Body of pancreas (tissue), 4 donors: Measurements from ENCODE around the gene PKNOX2. TPM values are rescaled to one million over a fixed set of nuclear protein-coding genes. Genes with fewer than 3 reads are reported as not detected.

ENCODE experiments used
- ATAC-seq: fragments of 150-250 bp; one replicate; pipeline ENCODE4 v1.9.1; 2016
- DNase-seq, 4 donors: peaks; one replicate each; pipeline ENCODE4 v3.0.0-alpha.2; 2019
- H3K27ac ChIP-seq, 4 donors: fragments of 200-600 bp; sonication (generic); 1 replicate in 3 of 4; 2 replicates in 1 of 4; pipeline versions ENCODE4 v1.5.1 to v1.6.1; 2016 to 2019; ENCODE audit warnings: mild to moderate bottlenecking in 1 of 4, mixed read lengths in 1 of 4, moderate library complexity in 1 of 4
- H3K27me3 ChIP-seq, 2 donors: fragments of 200-600 bp; sonication (generic); one replicate each; pipeline ENCODE4 v1.6.0; 2016; ENCODE audit warnings: mild to moderate bottlenecking in 1 of 2
- H3K36me3 ChIP-seq, 2 donors: fragments of 200-600 bp; sonication (generic); replicated peaks in 1 of 2; 2 replicates each; pipeline ENCODE4 v1.5.1; 2016; ENCODE audit warnings: low read depth in 2 of 2; ENCODE audit not compliant: insufficient read depth in 1 of 2
- H3K4me1 ChIP-seq: fragments of 200-600 bp; sonication (generic); one replicate; pipeline ENCODE4 v1.6.0; 2016
- H3K4me3 ChIP-seq, 2 donors: fragments of 200-600 bp; sonication (generic); 1 replicate in 1 of 2; 2 replicates in 1 of 2; pipeline ENCODE4 v1.5.1; 2016 to 2019
- H3K9me3 ChIP-seq, 3 donors: fragments of 200-600 bp; sonication (generic); 1 replicate in 2 of 3; 2 replicates in 1 of 3; pipeline ENCODE4 v1.5.1; 2016
- CTCF ChIP-seq, 7 experiments: fragments of 450-650 bp in 4 of 7; fragments of 200-600 bp in 3 of 7; sonication (generic) in 3 of 7; IDR thresholded peaks; one replicate each; pipeline ENCODE4 v1.5.1; 2016 to 2019; ENCODE audit warnings: antibody characterized with exemption in 7 of 7
- POLR2A ChIP-seq, 3 donors: fragments of 450-650 bp; IDR thresholded peaks; one replicate each; pipeline ENCODE4 v1.6.1; 2016; ENCODE audit warnings: antibody characterized with exemption in 3 of 3, mild to moderate bottlenecking in 2 of 3
- WGBS, 2 donors: methylation state at CpG; one replicate each; pipeline ENCODE4 v1.1.5; 2017; 5-methylcytosine and 5-hydroxymethylcytosine counted together
- intact Hi-C: fragments of 100-400 bp; cut with DNase I; formaldehyde crosslinking; loops from one replicate; pipeline ENCODE4 v1.15.1; 2023
- small RNA-seq: library from RNA; depleted of rRNA; stranded (forward); fragments of <200 nt; gene quantifications from one replicate; pipeline ENCODE3, GENCODE V24; 2016
- total RNA-seq, 2 donors: library from RNA; depleted of rRNA; stranded (reverse); fragments of >200 nt; gene quantifications; one replicate each; pipeline ENCODE4 v1.1.0, GENCODE V29; 2016

PKNOX2 gene
- total RNA-seq, 2 donors from 2014 or later: 4.2 to 4.9 TPM

- H3K4me1 ChIP-seq: no peaks in the 10 kb centered on the region
- H3K27ac ChIP-seq: no peak overlapping the region
- H3K27me3 ChIP-seq: no peaks in the 10 kb centered on the region
- ATAC-seq (no peak), DNase-seq (no peak)
- no peaks in the 10 kb centered on the region for H3K36me3 ChIP-seq
- WGBS, 2 donors: 75 to 89% methylated on average over 3 of the region's 3 CpGs
- TF ChIP-seq POLR2A (IDR thresholded peaks at IDR 0.05): no peak
- no peak for TF ChIP-seq CTCF (IDR thresholded peaks at IDR 0.05)
- no peaks in the 10 kb centered on the region for H3K9me3 ChIP-seq
- intact Hi-C loops: no loop called here
- H3K4me3 ChIP-seq: no peak overlapping the region
Observed at GRCh38 chr11:125479137-125479536, 314.6 kb downstream of the PKNOX2 start.

GRCh38 chr11:125481531-125481930 lies 317.0 kb downstream of the PKNOX2 start:
- TF ChIP-seq CTCF (IDR thresholded peaks at IDR 0.05) (no peak), POLR2A (IDR thresholded peaks at IDR 0.05) (no peak)
- no peak for DNase-seq
- Histone ChIP-seq H3K4me3 (no peak overlapping the region), H3K27ac (no peak overlapping the region), H3K9me3 (no peaks in the 10 kb centered on the region), H3K36me3 (no peaks in the 10 kb centered on the region), H3K27me3 (no peaks in the 10 kb centered on the region), H3K4me1 (no peaks in the 10 kb centered on the region)
- intact Hi-C loops: no loop called here
- 50 to 56% methylated on average over 3 of the region's 3 CpGs for WGBS, 2 donors
- ATAC-seq: no peak

Small RNA genes within 50 kb of the gene (small RNA-seq; reads per million reads assigned to genes)
- not detected for gene RNU6-321P

Other genes with a start within 250 kb of the PKNOX2 start
- not detected for gene HEPN1, start 245.5 kb upstream of the PKNOX2 start, total RNA-seq
- 1 to 10 TPM in 1 of 2 donors, under 1 TPM in 1; 0.26 to 7.9 TPM for gene HEPACAM, start 228.7 kb upstream of the PKNOX2 start, total RNA-seq
- gene CCDC15, start 210.5 kb upstream of the PKNOX2 start, total RNA-seq: 1 to 10 TPM in 1 of 2 donors, under 1 TPM in 1; 0.99 to 1.6 TPM
- gene SLC37A2, start 101.4 kb upstream of the PKNOX2 start, total RNA-seq: 1 to 10 TPM; 2.0 to 4.2 TPM
- gene TMEM218, start 53.1 kb upstream of the PKNOX2 start, total RNA-seq: 10 to 100 TPM in 1 of 2 donors, 1 to 10 TPM in 1; 8.8 to 10.2 TPM